ENCODE data around the gene IRAG1. TPM values are rescaled to one million over a fixed set of nuclear protein-coding genes. Genes with fewer than 3 reads are reported as not detected.

IRAG1 gene, protein sequence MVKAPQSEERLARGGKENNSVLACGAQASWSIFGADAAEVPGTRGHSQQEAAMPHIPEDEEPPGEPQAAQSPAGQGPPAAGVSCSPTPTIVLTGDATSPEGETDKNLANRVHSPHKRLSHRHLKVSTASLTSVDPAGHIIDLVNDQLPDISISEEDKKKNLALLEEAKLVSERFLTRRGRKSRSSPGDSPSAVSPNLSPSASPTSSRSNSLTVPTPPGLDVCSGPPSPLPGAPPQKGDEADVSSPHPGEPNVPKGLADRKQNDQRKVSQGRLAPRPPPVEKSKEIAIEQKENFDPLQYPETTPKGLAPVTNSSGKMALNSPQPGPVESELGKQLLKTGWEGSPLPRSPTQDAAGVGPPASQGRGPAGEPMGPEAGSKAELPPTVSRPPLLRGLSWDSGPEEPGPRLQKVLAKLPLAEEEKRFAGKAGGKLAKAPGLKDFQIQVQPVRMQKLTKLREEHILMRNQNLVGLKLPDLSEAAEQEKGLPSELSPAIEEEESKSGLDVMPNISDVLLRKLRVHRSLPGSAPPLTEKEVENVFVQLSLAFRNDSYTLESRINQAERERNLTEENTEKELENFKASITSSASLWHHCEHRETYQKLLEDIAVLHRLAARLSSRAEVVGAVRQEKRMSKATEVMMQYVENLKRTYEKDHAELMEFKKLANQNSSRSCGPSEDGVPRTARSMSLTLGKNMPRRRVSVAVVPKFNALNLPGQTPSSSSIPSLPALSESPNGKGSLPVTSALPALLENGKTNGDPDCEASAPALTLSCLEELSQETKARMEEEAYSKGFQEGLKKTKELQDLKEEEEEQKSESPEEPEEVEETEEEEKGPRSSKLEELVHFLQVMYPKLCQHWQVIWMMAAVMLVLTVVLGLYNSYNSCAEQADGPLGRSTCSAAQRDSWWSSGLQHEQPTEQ
- polyA plus RNA-seq (ENCODE audit: insufficient read length in 4 of 4): 10 to 100 TPM; 10.1 to 12.1 (median 10.4) TPM

DNA sequence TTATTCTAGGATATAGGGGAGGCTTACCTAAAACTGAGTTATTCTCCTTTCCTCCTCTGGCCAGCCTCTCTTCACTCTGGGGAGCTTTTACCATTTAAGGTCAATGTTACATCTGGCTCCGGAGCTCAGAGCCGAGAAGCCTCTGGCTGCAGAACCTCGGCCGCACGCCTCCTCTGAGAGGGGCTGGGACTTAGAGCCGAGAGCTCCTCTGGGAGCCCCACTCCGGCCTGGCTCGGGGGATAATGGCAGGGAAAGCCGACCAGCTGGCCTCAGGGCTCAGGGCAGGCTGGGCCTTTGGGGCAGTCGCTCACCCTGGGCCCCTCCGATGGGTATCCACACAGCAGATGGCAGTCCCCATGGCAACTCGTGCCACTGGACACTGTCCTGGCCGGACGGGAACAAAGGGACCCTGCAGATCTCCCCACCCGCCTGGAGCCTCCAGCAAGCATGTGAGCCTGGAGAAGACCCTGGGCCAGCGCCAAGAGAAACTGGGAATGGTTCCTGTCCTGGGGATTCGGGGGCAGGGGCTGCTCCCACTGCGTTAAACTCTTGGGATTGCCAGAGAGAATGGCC lies at the start of gene IRAG1:
Gene IRAG1 (minus strand): TSS at position 247 of the 573 bp plus-strand sequence. CDS start 153 bp downstream, at position 94.
- peak in 1 of 4 donors; percentile 40 for DNase-seq (ENCODE audit: low read depth in 4 of 4, low spot score in 2 of 4)

DNA sequence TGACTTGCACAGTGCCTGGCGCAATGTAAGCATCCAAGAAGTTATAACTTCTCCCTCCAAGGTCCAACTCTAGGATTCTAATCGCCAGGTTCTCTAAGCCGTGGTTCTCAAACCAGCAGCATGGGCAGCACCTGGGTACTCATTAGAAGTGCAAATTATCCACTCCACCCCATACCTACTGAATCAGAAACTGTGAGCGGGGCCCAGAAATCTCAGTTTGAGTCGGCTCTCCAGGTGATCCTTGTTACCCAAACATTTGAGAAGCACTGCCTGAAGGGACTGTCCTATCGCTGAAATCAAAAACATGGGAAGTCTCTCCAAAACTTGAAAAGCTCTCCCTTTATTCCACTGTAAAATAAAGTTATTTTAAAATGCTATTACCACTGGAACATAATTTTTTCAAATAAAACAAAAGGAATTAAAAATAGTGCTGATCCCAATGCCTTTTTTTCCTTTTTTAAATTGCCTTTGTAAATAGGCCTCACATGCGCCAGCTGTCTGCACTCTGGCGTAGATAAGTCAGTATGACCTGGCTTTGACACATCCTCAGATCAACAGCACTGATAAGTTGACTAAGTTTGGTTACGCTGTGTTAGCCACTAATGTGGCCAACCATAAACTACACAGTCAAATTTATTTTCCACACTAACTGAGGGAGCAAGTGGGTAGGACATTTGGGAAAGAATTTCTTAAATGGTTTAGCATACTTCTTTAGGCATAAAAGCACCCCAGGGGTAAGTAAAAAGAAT lies 49.1 kb upstream of the IRAG1 start:
- DNase-seq (ENCODE audit: low read depth in 4 of 4, low spot score in 2 of 4): no peak

DNA sequence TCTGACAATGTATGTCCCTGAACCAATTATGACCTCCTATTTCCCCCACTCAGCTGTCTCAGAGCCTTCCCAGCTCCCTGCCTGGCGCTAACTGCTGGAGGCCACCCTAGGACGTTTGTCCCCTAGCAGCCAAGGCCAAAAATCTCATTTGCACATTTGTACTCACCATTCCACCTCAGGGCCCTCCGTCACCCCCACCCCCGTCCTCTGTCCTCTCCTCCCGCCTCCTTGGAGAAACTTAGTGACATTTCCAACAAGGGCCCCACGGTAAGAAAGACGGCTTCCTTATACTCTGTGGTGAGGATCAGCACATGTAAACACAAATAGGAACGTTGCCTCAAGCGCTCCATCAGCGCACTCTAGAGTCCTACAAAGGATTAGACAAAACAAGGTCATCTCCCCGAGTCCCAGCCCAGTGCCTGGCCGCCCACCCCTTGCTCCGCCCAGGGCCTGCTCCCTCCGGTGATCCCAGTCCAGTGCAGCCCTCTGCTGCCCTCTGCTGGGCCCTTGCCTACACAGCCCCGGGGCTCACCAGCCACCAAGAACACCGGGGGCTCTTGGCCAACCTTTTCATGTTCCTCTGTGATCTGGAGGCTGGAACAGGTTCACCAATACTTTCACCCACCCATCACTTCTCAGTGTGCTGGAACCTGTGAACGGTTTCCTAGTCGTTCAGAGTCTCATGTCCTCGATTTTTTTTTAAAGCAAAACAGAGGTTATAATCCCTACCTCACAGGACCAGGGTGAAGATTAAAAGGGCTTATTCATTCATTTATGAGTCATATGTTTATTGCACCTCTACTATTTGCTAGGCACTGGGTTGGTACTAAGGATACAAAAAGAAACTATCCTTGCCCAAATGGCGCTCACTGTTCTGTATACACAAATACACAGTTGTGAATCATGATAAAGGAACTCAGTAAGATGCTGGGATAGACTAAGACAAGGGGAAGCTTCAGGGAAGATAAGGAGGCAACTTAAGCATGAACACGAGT lies 42.2 kb upstream of the IRAG1 start:
- DNase-seq (ENCODE audit: low read depth in 4 of 4, low spot score in 2 of 4): peak; percentile 65 to 88 (median 76)

- no peak for DNase-seq (ENCODE audit: low read depth in 4 of 4, low spot score in 2 of 4)
These were observed 37.6 kb upstream of the IRAG1 start for GRCh38 chr11:10731064-10731680.

DNA sequence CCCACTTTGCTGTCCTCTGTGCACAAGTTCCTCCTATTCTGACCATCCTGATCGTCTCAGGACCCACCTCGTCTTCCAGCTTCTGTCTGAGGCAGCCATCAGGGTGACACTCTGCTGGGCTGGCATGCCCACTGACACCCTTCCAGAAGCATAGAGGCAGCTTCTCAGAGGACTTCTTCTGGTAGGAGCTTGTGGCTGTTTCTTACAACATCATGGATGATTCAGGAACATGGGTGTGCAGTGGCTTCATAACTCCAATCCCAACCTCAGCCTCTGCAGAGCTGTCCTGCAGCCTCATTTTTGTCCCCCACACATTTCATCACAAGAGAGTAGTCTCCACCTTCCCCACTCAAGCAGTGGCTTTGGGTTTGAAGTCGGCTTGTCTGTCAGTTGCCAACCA lies 36.6 kb upstream of the IRAG1 start:
- no peak for DNase-seq (ENCODE audit: low read depth in 4 of 4, low spot score in 2 of 4)

GRCh38 chr11:10728789-10729472 lies 35.4 kb upstream of the IRAG1 start:
- no peak for DNase-seq (ENCODE audit: low read depth in 4 of 4, low spot score in 2 of 4)

GRCh38 chr11:10728154-10728553 lies 34.6 kb upstream of the IRAG1 start:
- no peak for DNase-seq (ENCODE audit: low read depth in 4 of 4, low spot score in 2 of 4)

- DNase-seq (ENCODE audit: low read depth in 4 of 4, low spot score in 2 of 4): no peak
These were observed 33.7 kb upstream of the IRAG1 start for GRCh38 chr11:10727146-10727851.

GRCh38 chr11:10725907-10726253 lies 32.3 kb upstream of the IRAG1 start:
- DNase-seq (ENCODE audit: low read depth in 4 of 4, low spot score in 2 of 4): no peak

DNA sequence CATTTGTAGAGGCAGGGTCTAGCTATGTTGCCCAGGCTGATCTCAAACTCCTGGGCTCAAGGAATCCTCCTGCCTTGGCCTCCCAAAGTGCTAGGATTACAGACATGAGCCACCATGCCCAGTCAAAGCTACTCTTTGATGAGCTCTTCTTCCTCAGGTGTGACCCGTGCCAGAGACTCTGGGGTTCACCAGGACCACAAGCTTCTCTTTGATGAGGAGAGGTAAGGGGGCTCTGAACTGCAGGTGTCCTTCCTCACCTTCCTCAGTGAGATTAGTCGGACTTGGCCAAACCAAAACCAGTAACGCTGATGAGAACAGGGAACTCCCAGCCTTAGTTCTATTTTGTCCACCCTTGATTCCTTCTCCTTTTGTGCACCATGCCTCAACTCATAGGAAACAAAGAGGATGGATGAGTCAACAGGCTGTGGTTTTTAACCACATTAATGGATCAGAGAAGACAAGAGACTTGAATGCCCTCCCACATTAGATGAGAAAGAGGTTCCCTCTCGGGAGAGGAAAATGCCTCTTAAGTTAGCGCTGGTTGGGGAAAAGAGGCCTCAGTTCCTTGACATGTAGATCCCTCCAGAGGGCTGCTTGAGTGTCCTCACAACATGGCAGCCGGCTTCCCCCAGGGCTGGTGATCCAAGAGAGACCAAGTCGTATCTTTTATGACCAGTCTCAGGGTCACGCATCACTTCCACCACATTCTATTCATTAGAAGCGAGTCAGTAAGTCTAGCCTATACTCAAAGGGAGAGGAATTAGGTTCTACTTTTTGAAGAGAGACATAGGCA lies 31.8 kb upstream of the IRAG1 start:
- DNase-seq (ENCODE audit: low read depth in 4 of 4, low spot score in 2 of 4): no peak

GRCh38 chr11:10722307-10722706 lies 28.8 kb upstream of the IRAG1 start:
- DNase-seq (ENCODE audit: low read depth in 4 of 4, low spot score in 2 of 4): no peak

DNA sequence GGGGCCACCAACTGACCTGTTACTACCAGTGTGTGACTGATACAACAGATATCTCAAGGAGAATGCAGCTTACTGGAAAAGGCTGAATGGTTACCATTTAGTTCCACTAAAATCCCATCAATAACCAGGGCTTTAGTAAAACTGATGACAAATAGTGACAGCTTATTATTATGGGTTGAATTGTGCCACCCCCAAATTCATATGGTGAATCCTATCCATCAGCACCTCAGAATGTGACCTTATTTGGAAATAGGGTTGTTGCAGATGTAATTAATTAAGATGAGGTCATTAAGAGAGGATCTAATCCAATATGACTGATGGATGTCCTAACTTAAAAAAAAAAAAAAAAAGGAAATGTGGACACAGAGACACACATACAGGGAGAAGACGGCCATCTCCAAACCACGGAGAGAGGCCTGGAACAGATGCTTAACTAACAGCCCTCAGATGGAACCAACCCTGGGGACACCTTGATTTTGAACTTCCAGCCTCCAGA lies 27.4 kb upstream of the IRAG1 start:
- DNase-seq (ENCODE audit: low read depth in 4 of 4, low spot score in 2 of 4): no peak

DNA sequence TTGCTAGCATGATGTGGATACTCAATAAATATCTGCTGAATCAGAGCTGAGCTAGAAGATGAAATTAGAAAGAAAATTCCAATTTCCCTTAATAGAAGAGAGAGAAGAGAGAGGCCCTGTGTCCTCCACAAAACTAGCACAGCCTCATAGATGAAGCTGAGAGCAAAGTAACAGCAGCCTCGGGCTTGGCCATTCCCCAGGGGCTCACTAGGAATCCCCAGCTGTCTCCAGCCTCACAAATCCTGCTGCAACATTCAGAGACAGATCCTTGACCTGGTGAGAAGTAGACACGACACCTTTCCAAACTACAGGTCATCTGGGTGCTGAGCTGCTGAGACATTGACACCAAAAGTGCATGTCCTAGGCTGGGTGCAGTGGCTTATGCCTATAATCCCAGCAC lies 26.1 kb upstream of the IRAG1 start:
- DNase-seq (ENCODE audit: low read depth in 4 of 4, low spot score in 2 of 4): no peak

- no peak for DNase-seq (ENCODE audit: low read depth in 4 of 4, low spot score in 2 of 4)
These were observed 23.1 kb upstream of the IRAG1 start for GRCh38 chr11:10716543-10717259.

GRCh38 chr11:10716122-10716521 lies 22.6 kb upstream of the IRAG1 start:
- no peak for DNase-seq (ENCODE audit: low read depth in 4 of 4, low spot score in 2 of 4)

GRCh38 chr11:10715571-10715970 lies 22.0 kb upstream of the IRAG1 start:
- DNase-seq (ENCODE audit: low read depth in 4 of 4, low spot score in 2 of 4): no peak

Data from left renal cortex interstitium (tissue), 4 donors.